NCI-H446 treated with DMSO at 0.1 percent for 48 hours (cell line): ENCODE data around the gene COX4I1.
"Not testable (repeated sequence)": the region's sequence is repeated elsewhere in the genome, so short reads cannot be mapped to it uniquely, and the experiment has no call there.

ENCODE experiments used
- DNase-seq: peaks from one replicate; lab custom pipeline; 2025; lab: John Stamatoyannopoulos, UW

Gene COX4I1

DNA sequence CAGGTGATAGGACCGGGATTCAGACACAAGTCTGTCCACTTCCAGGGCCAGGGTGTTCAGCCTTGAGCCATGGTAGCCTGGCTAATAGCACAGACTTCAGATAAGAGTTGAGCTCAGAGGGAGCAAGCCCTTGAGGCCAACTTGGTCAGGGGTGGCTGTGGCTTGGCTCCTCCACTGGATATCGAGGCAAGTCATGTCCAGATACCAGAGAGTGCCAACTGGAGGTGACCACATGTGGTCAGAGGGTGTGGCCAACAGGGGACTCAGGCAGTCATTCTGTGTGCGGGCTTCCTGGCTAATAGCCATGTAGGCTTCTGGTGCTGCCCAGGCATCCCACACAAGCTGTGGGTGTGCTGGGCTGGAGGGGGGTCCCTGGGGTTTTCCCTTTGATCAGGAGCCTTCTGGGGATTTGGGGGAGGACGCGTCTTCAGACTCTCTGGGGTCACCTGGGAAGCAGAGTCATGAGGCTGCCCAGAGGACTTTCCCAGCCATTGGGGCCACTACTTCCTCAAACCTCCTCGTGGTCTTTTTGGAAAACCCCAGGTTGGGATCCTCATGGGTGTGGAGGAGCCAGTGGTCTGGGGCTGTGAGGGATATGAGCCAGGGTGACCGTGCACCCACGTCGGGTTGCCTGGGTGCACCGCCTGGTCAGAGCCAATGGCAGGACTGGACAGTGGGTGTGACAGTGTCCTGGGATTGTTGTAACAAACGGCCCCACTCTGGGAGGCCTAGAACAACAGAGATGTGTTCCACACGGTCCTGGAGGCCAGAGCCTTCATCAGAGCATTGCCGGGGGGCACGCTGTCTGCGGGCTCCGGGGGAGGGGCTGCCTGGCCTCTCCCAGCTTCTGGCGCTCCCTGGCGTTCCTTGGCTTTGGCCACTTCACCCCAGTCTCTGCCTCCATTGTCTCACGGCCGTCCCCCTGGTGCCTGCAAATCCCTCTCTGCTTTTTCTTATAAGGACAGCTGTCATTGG lies 25.0 kb downstream of the COX4I1 start:
- DNase-seq, result no peak

DNA sequence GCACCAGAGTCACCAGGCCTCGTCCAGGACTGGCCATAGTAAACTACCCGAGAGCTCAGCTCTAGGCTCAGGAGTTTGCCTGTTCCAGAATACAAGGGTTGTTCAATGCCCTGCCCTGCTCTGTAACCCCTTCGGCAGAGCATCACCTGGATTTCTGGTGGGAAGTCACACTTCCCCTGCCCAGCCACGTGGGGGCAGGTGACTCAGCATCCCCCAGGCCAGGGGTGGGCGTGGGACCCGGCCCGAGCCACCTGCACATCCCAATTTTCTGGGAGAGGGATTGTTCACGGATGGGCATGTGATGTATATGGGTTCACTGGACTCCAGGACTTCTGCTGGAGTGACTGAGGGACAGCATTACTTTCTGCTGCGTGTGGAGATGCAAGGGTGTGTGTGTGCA lies 25.8 kb downstream of the COX4I1 start:
- no peak for DNase-seq

DNA sequence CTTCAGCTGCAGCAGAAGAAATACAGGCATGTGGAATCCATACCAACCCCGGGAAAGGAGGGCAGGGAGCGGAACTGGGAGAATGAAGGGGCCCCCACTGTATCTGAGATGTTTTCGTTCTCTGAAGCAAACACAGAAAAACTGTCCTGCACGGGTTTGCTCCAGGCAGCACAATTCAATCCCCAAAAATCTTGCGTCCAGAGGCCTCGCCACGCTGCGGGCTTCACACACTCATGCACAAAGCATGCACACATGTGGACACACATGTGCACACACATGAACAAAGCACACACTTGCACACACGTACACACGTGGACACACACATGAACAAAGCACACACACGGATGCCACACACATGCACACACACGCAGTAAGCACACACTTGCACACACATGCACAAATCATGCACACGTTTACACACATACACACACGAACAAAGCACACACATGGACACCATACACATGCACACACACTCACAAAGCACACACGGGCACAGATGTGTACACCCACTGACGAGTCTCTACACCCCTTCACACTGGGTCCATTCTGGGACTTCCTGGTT lies 27.3 kb downstream of the COX4I1 start:
- DNase-seq, result no peak

DNA sequence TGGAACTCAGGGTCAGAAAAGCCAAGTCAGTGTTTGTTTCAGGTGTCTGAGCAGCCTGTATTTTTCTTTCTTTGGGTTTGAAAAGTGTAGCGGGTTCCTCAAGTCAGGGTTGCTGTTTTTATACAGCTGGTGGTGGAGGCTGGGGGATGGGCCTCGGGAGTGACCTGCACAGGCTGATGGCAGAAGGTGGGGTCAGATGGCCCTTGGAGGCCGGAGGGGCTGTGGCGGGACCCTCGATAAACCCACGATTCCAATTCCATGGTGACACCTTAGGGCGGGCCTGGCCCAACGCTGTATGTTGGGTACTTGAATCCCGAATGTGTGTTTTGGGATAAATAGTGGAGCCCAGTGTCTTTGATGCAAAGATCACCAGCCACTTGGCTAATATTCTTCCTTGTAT lies 28.7 kb downstream of the COX4I1 start:
- no peak for DNase-seq

DNA sequence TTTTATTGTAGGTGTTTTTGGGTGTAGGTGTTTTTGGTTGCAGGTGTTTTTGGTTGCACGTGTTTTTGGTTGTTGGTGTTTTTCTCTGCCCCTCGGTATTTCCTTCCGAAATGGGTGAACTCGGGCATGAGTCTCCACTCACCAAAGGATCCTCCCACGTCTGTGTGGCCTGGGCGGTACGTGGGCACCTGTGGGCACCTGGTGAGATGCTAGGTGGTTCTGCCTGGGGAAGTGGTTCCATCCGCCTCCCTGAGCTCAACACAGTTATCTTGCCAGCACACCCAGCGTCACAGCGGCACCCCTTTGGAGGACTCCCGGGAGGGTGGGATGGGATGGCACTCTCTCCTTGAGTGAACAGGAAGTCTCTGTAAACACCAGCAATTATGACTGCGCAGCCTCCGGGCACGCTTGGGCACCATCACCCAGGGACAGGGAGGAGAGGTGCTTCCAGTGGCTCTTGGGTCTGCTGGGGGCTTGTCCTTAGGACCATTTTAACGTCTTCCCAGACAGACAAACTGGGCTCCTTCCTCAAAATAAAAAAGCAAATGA lies 29.8 kb downstream of the COX4I1 start:
- no peak for DNase-seq

DNA sequence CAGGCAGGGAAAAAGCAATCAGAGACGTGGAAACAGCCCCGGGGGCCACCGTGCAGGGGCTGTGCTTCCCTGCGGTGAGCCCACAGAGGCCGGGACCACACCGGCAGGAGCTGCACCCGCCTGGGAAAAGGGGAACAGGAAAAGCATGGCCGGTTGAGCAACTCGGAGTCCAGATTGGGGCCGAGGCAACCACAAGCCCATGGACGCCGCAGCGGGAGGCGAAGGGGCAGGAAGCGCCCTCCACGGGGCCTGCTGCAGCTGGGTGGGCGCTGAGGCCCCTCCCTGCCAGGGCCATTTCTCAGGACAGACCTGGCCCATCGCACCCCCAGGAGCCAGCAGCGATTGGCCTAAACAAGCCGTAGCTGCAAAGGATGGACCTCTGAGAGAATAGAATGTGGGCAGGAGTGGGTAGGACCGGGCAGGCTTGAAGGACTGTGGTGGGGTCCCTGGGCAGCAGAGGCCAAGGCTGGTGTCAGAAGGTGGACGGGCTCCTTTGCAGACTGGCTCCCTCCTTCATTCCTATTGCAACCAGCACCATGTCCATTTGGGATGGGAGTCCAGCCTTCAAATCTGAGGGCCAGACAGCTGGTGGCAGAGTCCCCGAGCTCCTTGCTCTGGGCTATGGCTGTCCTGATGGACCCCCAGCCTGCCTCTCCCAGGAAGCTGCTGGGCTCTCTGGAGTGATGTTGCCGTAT lies 30.4 kb downstream of the COX4I1 start:
- no peak for DNase-seq

DNA sequence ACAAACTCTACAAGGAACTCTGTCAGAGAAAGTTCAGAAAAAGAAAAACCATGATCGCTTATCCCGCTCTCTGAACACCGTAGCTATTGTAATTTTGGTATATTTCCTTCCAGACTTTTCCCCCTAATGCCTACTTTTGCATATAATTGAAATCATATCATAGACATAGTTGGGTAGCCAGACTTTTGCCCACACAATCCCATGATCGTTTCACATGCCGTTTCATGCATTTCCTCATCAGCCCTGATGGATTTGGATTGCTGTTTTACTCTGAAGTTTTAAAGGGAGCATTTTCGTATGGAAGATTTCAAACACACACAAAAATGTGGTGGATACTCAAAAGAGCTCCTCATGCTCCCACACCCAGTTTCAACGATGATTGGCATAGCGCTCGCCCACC lies 31.3 kb downstream of the COX4I1 start:
- DNase-seq, result no peak

DNA sequence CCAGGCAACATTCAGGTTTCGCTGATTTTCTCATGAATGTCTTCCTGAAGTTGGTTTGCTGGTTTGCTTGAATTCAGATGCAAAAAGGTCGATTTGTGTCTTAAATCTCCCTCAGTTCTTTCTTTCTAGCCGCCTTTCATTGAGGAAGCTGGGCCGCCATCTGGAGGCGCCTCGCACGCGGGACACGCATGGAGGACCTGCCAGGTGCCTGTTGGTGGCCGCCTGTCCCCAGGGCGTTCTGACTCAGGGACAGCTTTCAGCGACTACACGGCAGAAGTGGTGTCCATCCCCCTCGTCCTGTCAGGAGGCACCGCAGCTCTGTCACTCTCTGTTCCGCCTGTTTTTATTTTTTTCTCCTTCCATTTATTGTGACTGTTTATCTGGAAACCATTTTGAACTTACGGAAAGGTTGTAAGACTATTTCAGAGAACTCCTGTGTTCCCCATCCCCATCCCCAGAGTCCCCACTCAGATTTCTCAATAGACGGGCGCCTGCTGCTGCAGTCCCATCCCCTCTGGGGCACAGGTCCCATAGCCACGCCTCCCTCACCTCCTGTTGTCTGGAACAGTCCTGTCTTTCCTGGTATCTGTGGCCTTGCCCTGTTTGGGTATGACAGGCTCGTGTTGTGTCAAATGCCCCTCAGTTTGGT lies 33.2 kb downstream of the COX4I1 start:
- DNase-seq, result no peak

DNA sequence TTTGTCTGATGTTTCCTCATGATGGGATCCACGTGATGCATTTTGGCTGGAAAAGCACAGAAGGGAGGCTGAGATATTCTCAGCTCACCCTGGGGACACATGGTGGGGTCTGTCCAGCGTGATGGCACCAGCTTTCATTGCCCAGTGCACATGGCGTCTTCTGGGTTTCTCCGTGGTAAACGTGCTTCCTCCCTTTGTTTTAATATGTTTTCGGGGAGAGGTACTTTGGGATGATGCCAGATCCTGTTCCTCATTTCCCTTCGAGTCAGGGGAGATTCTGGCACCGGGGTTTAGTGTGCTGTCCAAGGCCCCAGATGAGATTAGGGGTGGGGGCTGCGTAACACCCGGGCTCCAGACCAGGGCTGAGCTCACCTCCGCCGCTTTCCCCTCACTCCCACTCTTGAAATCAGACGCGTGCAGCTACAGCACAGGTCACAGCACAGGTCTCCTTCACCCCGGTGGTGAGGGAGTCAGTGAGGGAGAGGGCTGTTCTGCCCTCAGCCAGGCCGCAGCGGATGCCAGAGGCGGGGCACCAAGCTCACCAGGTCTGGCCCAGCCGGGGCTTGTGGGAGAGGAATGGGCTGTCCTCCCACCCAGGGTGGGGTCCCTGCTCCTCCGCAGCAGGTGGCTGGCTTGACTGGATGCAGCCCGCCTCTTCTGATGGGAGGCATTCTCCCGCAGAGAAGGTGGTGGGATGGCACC lies 33.9 kb downstream of the COX4I1 start:
- DNase-seq, result no peak

DNA sequence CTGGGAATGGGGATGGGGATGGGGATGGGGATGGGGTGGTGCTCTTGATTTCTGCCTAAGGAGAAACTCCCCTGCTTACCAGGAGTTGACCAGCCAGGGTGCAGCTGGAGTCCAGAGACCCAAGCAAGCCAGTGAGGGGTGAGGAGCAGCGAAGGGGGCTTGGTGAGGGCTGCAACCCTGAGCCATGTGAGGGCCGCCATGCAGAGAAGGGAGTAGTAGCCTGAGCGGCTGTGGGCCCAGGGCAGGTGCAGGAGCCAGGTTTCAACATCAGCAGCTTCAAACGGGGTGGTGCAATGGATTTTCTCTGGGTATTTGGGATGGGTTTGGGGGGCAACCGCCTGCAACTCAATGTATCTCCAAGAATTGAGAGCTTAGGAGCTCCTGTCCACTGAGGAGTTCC lies 35.2 kb downstream of the COX4I1 start:
- no peak for DNase-seq

DNA sequence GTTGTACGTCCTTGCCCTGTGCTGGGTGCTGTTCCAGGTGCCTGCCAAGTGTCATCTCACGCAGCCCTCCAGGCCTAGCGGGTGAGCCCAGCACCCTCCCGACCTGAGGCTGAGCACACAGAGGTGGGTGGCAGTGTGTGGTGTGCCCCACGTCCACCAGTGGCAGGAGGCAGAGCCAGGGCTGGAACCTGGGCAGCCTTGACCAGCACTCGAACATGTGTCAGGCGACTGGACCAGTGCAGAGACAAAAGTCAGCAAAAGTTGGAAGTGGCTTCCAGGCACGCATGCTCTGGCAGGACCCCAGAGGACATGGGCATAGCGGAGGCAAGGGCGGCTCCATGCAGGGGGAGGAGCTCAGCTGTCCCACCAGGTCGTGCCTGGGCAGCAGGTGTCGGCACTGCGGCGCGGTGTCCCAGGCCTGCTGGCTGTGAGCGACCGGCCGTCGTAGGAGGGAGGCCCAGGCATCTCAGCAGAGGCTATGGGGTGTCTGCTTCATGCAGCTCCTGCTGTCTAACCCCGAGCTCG lies 35.8 kb downstream of the COX4I1 start:
- no peak for DNase-seq

DNA sequence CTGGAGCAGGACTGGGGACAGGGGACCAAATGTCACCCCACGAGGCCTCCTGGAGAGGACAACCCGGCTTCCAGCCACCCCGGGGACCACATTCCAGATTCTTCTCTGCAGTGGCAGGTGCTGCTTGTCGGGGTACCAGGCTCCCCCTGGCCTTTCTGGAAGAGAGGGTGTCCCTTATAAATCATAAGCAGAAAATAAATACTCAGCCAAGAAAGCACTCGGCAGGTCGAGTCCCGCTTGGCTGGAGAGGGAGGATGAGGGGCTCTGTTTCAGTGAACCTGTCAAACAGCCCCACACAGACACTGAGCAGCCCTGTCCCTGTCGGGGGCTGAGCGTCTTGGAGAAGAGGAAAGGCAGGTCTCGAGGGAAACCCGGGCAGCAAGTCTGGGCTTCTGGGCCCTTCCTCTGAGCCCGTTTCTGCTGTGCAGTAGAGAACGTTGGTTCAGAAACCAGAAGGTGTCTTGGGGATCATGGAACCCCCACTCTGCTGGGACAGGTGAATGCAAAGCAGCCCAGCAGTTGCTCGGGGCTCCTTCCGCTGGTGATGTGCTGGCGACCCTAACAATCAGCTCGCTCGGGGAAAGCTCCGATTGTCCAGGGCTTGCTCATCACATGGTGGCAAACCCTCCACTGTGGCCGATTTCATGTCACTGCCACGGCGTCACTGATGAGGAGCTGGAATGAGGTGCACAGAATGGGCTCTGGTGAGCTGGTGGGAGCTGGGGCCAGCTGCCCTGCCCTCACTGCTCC lies 36.6 kb downstream of the COX4I1 start:
- DNase-seq, result no peak

DNA sequence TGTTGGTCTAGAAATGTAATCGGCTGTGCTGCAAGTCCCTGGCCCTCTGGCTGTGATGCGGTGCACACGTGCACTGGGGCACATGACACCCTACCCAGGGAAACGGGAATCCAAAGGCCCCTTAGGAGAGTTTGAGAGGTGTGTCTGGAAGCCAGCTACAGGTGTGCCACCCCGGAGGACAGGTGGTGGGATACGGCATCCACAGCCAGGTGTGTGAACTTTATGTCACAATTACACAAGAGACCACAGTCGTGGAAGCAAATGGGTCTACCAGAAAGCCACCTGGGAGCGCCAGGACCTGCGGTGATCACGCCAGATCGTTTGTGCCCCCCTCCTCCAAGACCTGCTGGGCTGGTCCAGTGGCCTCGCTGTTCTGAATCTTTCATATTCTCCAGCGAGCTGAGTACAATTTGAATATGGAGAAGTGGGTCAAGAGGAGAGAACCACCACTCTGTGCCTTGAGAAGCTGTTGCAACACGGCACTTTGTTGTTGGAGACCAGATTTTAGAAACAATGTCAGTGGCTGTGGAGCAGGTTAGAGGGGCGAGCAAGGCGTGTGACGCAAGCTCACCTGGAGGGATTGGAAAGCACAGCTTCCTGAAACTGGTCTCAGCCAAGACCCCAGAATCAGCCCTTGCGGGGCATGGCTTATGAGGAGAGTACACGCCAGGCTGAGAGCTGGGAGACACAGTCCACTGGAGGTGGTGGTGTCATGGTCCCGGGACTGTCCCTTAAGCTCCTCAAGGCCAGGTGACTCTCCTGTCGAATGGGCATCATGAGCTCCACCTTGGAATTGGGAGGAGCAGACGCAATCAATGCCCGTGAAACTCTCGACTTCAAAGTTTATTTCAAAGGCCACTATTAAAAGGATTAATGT lies 37.4 kb downstream of the COX4I1 start:
- no peak for DNase-seq

DNA sequence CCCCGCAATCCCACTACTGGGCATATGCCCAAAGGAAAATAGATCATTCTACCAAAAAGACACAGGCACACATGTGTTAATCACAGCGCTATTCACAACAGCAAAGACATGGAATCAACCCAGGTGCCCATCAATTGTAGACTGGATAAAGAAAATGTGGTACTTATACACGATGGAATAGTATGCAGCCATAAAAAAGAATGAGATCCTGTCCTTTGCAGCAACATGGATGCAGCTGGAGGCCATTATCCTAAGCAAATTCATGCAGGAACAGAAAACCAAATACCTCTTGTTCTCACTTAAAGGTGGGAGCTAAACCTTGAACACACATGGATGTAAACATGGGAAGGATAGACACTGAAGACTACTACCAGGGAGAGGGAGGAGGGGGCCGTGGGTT lies 38.2 kb downstream of the COX4I1 start:
- not testable (repeated sequence) for DNase-seq

DNA sequence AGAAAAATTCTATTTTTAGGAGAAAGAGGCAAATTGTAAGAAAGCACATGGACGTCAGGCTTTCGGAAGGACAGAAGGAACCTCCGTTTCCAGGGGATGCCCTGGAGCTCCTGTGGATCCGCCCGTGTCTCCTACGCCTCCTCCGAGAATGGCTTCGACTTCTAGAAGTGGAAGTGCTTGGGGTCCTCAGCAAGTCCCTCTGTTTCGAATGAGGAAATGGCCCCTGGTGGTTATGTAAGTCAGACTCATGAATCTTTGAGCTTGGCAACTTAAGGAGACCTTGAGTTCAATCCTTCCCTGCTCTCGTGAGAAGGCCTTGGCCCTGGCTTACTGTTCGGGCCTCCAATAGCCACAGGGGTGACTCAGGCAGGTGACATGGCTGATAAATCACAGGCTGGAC lies 38.9 kb downstream of the COX4I1 start:
- no peak for DNase-seq

DNA sequence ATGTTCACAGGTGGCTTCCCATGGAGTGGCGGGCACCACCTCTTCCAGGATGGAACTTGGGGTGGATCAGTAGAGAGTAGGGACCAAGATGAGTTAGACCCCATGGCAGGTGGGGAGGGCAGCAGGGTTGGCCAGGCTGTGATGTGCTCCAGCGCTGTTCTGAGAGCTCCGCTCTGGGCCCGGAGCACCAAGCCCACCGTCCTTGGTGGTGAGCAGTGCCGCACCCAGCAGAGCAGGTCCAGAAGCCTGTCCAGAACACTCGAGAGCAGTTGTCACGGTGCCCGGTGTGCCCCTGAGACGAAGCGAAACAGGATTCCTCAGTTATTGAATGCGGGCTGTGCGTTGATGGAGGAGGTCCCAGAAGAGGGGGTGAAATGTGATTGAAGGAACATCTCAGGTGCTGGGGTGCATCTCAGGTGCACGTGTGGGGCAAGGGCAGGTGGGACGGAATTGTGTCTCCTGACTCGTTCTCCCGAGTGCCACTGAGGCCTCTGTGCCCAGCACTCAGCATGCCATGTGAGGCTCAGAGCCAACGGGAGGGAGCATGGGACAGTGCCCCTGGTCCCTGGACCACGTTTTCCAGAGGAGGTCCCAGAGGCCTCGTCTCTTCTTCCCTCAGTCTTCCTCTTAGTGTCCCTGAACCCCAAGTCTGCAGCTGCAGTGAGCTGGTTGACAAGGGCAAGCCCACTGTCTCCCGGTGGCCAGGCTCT lies 39.5 kb downstream of the COX4I1 start:
- DNase-seq, result no peak

DNA sequence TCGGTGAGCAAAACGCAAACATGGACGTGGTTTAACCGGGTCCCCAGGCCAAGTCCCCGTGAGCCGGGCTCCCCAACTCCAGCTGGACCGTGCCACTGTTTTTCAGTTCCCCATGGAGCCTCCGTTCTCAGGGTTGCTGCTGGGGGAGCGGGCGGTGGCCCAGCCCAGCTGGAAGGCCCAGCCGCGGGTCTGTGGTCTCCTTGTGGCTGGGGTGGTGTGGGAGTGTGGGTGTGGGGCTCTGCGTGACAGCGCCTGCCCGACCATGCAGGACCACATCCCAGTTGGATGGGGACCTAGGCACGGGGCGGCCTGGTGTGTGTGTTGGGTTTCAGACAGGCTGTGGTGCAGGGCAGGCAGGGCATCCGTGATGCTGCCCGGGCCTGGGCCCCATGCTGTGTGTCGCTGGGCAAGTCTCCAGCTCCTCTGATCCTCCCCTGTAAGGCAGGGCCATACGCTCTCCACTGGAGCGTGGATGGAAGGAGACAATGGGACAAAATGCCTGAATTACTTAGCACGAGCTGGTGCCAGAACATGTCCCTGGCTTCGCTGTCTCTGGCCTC lies 40.3 kb downstream of the COX4I1 start:
- DNase-seq, result no peak

DNA sequence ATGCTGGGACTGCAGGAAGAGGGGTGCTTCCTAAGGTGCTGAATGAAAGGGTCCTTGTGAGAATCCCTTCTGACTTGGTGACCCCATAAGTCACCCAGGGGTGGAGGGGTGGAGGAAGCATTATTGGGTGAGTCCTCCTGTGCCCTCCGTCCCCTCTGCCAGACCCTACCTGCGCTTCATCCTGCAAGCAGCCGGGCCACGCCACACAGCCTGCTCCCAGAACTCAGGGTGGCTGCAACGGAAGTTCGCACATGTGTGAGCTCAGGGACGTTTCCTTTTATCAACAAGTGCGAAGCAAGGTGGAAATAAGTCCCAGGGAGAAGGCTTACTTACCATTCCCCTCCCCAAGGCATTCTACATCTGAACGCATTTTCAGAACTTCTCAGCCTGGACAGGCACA lies 40.9 kb downstream of the COX4I1 start:
- no peak for DNase-seq

DNA sequence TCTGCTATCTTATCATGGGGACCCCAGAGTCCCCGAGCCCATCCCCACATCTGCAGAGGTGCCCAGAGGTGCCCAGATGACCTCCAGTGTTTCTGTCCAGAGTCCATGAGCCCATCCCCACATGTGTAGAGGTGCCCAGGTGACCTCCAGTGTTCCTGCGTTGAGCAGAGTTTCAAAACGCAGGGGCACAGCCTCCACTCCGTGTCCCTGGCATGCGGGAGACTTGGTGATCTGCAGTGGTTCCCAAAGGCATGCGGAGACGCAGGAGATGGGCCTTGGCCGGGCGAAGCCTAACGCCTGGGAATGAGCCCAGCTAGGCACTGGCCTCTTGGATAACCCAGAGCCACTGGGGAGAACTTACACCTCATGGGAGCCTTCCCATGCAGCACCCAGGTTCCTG lies 41.3 kb downstream of the COX4I1 start:
- no peak for DNase-seq
